AG04449 (cell line): ENCODE data around the gene NRG3.

Experiments used
- CTCF ChIA-PET: fragments of 350-600 bp; formaldehyde crosslinking; extraction: SDS; loops from one replicate; lab custom pipeline; 2021; ENCODE audit warnings: antibody characterized with exemption; lab: Yijun Ruan, JAX
- POLR2A ChIA-PET: fragments of 400-600, 350-600 bp; formaldehyde crosslinking; extraction: SDS; loops from one replicate; lab custom pipeline; 2020; ENCODE audit warnings: antibody characterized with exemption, inconsistent platforms; lab: Yijun Ruan, JAX
- DNase-seq: peaks from one replicate; pipeline ENCODE4 v3.0.0-alpha.2; 2010; ENCODE audit warnings: low read depth, low spot score
- H3K4me3 ChIP-seq: 2 replicates; pipeline ENCODE4 v1.5.1; 2011; ENCODE audit warnings: low read depth, mild to moderate bottlenecking, control low read depth, low read length
- CTCF ChIP-seq: IDR thresholded peaks from one replicate; pipeline ENCODE4 v1.5.1; 2011; ENCODE audit warnings: mild to moderate bottlenecking, moderate library complexity, low read length, control low read depth, inconsistent platforms; ENCODE audit not compliant: insufficient read depth; ENCODE audit errors: missing control alignments

NRG3 gene

GRCh38 chr10:82472406-82473335, 597.7 kb downstream of the NRG3 start:
- ChIA-PET POLR2A (no interaction called here), CTCF (no interaction called here)
- no peak for TF ChIP-seq CTCF
- no peak for DNase-seq
- H3K4me3 ChIP-seq = no peak overlapping the region

GRCh38 chr10:82477776-82478175, 602.8 kb downstream of the NRG3 start:
- ChIA-PET CTCF (no interaction called here), POLR2A (no interaction called here)
- DNase-seq = no peak
- no peak overlapping the region for H3K4me3 ChIP-seq
- no peak for TF ChIP-seq CTCF

GRCh38 chr10:82492647-82493046, 617.7 kb downstream of the NRG3 start:
- ChIA-PET CTCF (no interaction called here), POLR2A (no interaction called here)
- no peak overlapping the region for H3K4me3 ChIP-seq
- TF ChIP-seq CTCF = no peak
- DNase-seq = no peak

DNA sequence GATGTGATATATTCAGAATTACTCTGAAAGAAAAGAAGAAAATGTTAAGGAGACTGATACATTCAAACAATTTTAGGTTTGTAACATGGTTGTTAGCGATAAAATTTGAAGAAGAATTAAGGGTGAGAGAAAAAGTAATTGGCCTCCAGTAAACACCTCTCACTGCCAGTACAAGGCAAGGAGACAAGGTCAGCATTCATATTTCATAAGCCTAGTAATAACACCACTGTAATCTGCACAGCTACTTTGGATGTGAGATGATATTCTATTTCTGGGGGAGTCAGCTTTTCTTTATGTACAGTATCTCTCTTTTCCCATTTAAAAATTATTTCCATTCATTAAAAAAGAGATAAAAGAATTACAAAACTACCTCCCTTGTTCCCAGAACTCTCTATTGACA, 621.1 kb downstream of the NRG3 start:
- DNase-seq = no peak
- POLR2A ChIA-PET = no interaction called here
- H3K4me3 ChIP-seq = no peak overlapping the region
- CTCF ChIA-PET = no interaction called here
- TF ChIP-seq CTCF = no peak

DNA sequence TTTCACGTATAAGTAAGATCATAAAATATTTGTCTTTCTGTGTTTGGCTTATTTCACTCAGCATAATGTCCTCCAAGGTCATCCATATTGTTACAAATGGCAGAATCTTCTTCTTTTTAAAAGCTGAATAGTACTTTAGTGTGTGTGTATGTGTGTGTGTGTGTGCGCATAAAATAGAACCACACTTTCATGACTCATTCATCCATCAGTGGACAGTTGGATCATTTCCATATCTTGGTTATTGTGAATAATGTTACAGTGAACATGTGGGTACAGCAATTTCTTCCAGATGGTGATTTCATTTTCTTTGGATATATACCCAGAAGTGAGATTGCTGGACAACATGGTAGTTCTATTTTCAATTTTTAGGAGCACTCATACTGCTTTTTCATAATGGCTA, 622.4 kb downstream of the NRG3 start:
- DNase-seq = no peak
- CTCF ChIA-PET = no interaction called here
- POLR2A ChIA-PET = no interaction called here
- no peak for TF ChIP-seq CTCF
- no peak overlapping the region for H3K4me3 ChIP-seq

DNA sequence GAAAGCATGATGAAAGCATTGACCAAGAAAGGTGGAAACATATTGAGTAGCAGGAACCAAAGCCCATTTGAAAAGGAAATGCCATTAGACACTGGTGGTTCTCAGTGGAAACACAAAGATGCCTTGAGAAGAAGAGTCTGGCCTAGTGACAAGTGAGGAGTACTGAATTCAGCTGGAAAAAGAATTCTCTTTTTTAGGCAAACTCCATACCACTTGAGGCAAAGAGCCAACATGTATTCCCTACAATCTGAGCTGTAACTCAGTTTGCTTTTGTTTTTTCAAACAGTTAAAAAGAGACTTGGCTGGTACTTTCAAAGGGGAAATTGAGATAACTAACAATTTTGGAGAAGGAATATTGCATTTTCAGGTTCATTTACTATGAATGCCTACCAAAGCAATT, 624.0 kb downstream of the NRG3 start:
- no peak for TF ChIP-seq CTCF
- ChIA-PET CTCF (no interaction called here), POLR2A (no interaction called here)
- no peak for DNase-seq
- H3K4me3 ChIP-seq = no peak overlapping the region
